ENCODE results near the gene NKPD1.

Gene NKPD1

DNA sequence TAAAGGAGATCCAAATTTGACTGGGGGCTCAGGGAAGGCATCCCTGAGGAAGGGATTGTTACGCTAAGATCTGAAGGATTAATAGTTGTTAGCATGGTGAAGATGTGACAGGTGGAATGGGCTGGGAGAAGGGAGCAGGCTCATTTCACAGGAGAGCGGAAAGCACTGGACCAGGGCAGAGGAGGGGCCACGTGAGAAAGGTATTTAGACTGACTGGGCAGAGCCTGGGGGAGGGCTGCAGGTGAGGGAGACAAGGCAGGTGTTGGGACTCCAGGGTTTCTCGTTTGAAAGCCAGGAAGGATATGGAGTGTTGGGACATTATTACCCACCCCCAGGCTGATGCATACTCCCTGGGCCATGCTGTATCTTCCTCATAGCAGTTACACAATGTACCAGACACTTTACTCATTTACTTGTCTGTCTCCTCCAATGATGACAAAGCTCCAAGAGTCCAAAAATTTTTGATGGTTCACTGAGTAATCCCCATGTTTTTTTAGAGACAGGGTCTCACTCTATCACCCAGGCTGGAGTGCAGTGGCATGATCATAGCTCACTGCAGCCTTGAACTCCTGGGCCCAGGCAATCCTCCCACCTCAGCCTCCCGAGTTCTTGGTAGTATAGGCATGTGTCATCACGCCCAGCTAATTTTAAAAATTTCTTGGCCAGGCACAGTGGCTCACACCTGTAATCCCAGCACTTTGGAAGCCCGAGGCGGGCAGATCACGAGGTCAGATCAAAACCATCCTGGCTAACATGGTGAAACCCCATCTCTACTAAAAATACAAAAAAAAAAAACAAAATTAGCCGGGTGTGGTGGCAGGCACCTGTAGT is 14.9 kb upstream of the NKPD1 start:
- no peak for FAIRE-seq
- DNase-seq (ENCODE audit: extremely low spot score, insufficient read length, low read depth), result no peak

DNA sequence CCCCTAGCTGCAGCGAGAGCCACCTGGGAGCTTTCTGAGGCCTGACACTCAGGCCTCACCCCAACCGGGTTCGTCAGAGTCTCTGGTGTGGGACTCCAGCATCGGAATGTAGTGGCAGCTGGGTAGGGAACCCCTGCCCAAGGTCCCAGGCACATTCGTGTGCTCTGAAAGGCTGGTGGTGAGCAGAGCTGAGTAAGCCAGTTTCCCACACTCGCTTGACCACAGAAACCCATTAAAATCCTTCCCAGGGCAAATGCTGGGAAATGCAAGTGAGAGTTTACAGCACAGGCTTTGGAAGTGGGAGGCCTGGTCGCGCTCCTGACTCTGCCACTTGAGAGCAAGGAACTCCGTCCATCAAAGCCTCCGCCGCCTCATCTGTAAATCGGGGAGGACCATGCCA is 13.0 kb upstream of the NKPD1 start:
- no peak for FAIRE-seq
- DNase-seq (ENCODE audit: extremely low spot score, insufficient read length, low read depth), result no peak

DNA sequence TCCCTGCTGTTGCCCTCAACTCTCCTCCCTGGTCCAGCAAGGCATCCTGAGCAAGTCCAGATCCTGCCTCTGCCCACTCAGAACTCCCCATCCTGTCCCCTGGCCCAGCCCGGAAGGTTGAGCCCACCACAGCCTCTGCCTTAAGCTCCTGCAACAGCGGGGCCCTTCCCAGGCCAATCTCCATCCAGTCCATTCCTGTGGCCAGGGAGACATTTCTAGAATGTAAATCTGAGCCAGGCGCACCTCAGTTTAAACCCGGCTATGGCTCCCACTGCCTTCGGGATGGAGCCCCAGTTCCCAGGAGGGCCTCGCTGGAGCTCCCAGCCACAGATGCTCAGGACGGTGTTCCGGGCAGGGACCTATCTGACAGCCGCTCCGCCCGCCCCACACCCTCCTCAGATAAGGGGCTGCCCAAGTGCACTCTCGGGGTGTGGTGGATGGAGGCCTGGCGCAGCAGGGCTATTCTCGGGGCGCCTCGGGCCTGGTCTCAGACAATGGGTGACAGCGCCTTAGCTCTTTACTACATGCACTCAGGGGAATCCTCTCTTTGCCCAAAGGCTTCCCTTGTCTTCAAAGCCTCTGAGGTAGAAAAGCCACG is 11.9 kb upstream of the NKPD1 start:
- DNase-seq (ENCODE audit: extremely low spot score, insufficient read length, low read depth) (no peak), FAIRE-seq (no peak)

DNA sequence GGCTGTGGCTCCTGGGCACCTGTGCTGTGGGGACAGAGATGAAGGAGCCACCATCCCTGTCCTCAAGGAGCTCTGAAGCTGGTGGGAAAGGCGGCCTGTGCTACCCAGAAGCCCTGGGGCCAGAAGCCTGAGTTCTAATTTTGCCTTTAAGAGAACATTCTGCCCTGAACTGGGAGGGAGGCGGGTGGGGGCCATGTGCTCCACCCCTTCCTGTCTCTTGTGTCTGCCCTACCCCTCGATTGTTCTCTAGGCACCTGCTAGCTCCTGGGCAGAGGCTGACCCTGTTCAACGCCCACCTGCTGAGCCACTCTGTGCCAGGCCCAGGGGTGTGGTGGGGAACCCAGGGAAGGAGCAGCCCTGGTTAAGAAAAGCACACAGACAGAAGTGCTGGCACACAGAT is 11.4 kb upstream of the NKPD1 start:
- DNase-seq (ENCODE audit: extremely low spot score, insufficient read length, low read depth) (no peak), FAIRE-seq (no peak)

DNA sequence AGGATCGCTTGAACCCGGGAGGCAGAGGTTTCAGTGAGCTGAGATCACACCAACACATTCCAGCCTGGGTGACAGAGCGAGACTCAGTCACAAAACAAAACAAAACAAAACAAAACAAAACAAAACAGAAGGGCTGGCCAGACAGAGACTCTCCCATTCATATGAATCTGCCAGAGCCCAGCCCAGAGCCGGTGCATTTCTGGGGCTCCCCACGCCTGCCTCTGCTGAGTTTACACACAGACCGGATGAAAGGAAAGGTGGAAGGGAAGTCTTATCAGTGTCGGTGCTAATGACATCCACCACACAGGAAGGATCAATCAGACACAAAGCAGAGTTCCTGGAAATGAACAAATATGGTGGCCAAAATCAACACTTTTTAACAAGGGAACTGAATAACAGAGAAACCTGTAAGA is 10.4 kb upstream of the NKPD1 start:
- FAIRE-seq, result no peak

DNA sequence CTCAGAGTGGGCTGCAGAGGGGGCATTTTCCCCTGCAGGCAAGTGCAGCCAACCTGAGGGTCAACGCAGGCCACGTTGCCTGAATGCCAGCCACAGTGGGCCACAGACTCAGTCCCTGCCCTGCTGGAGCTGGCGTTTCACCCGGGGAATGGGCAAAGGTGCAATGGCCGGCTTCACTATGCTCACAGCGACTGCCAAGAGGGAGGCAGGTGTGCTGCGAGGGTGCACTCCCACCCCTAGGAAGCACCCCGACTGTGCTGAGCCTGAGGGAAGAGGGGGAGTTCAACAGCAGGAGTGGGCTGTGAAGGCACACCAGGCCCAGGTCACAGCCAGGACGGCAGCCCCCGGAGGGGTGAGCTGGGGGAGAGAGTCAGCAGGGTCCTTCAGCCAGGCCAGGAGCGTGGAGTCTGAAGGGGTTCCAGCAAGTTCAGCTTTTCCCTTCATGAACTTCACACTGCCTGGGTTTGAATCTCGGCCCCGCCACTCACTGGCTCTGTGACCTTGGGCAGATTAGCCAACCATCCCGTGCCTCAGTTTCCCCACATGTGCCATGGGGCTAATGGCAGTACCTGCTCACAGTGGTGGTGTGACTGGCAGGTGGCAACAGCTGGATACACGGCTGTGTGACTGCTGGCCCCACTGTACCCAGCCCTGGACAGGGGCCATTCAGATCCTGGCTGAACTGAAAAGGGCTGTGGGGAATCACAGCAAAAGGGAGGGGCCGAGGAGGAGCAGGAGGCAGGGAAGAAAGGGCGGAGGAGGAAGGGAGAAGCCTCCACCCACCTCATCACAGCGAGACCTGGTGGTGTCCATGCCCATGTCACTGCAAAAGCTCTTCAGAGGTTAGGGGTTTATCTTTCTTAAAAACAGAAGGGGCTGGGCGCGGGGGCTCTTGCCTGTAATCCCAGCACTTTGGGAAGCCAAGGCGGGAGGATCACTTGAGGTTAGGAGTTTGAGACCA is 9.6 kb upstream of the NKPD1 start:
- no peak for FAIRE-seq

More for the DNA sequence above, 10.4 kb upstream of the NKPD1 start:
- no peak for DNase-seq (ENCODE audit: extremely low spot score, insufficient read length, low read depth)

DNA sequence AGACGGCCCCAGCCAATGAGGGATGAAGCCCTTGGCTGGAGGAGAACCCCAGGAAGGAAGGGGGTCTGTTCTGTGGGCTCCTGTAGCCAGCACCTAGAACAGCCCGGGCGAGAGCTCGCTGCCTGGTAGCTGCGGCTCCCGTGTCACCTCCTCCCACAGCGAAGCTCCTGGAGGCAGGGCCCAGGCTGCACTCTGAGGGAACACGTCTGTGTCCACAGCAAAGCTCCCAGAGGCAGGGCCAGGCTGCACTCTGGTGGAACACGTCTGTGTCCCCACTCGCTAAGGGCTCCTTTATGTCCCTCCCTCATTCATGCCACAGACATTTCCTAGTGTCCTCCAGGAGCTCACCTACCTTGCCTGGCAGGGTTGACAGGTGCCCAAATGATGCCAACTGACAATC is 8.8 kb upstream of the NKPD1 start:
- DNase-seq (ENCODE audit: extremely low spot score, insufficient read length, low read depth), result no peak
- no peak for FAIRE-seq

More for the DNA sequence above, 9.6 kb upstream of the NKPD1 start:
- no peak for DNase-seq (ENCODE audit: extremely low spot score, insufficient read length, low read depth)

DNA sequence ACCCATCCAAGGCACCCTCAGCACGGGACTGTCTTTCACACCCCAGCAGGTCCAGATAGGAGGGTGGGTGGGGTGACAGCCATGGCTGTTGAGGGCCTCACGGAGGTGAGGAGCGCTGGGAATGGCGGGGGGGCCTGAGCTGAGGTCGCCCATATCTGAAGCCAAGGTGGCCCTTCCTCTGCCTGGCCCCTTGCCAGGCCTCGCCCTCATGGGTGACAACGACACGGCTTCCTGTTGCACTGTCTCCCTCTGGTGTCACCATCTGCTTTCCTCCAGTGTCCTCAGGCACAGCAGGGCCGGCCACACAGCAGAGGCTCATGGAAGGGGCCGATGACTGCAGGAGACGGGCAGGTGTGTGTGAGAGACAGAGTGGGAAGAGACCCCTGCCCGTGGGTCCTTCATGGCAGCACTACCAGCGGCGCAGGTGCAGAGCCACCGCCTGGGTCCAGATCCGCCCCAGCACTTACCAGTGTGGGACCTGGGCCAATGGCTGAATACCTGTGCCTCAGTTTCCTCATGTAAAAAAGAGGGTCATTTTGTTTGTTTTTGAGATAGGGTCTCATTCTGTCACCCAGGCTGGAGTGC is 8.1 kb upstream of the NKPD1 start:
- FAIRE-seq, result no peak
- no peak for DNase-seq (ENCODE audit: extremely low spot score, insufficient read length, low read depth)

DNA sequence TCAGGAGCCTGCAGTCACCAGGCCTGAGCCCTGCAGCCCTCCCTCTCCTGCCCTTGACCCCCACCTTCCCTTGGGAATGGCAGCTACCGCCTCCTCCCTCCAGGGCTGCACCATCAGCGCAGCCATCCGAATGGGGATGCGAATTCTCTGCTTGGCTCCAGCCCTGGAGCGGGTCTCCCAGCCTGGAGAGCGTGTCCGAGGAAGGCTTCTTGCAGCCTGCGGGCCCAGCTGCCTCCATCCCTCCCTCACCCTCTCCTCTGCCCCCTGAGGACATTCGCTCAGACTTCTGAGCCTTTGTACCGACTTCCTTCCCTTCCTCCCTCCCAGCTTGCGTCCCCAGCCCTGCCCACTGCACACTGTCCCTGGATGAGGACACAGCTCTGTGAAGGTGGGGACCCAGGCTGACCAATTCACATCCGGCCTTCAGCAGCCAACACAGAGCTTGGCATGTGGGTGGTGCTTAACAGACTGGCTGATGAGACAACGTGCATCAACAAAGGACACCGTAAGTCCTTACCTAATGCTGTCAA is 6.0 kb upstream of the NKPD1 start:
- FAIRE-seq, result no peak
- no peak for DNase-seq (ENCODE audit: extremely low spot score, insufficient read length, low read depth)

DNA sequence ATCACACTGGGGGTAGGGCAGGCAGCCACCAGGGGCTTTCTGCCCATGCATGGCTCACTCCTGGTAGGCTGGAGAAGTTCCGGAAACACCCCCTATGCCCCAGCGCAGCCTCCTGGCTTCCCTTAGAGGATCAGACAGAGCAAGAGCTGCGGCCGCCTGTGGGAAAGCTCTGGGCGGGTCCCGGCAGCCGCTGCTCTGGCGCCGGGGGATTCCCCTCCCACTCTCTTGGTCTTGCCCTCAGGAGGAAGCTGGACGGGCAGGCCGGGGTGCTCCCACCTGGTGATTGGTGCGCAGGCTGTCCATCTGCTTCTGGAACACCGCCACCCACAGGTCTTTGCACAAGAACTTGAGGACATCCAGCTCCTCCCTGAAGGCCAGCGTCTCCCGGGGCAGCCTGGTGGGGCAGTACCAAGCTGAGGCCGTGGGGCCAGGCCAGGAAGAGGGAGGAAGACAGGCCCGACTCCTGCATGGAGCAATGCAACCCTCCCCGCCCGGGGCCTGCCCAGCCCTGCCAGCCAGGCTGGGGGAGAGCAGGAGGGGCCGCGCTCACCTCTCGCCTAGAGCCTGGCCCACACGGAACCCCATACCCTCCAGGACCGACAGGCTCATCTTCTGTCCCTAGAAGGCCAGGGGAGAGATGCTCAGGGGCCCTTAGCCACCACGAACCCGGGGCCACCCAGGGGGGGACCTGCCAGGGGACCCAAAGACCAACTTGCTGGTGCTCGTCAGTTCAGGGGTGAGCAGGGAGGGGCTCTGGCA is 4.0 kb upstream of the NKPD1 start:
- DNase-seq (ENCODE audit: extremely low spot score, insufficient read length, low read depth), result peak; percentile 62
- FAIRE-seq, result peak; percentile 92

DNA sequence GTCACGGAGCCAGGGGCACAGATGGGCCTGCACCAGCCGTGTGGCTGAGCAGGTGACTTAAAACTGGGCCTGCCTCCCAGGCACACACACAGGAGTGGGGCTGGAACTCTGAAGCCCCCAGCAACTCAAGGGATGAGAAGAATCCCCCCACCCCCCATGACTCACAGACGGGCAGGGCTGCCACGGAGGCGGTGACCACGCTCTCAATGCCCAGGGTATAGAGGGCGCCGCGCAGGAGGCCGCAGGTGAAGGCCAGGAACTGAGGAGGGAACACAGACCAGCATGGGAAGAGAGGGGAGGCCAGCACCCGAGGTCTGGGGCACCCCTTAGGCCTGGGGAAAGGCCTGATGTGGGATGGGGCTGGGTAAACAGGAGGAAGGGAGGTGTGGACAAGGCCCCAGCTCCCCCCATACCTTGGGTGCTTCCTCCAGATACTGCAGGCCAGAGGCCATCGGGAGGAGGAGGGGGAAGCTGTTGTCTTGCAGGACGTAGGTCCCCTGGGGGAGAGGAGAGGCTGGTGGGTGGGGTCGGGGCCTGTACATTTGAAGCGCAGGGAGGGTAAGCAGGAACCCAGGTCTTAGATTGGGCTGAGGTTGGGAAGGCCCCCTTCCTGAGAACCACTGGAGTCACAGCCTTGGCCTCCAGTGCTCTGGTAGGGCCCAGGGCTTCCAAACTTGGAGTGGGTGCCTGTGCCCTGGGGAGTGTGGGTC is 3.1 kb upstream of the NKPD1 start:
- no peak for FAIRE-seq

DNA sequence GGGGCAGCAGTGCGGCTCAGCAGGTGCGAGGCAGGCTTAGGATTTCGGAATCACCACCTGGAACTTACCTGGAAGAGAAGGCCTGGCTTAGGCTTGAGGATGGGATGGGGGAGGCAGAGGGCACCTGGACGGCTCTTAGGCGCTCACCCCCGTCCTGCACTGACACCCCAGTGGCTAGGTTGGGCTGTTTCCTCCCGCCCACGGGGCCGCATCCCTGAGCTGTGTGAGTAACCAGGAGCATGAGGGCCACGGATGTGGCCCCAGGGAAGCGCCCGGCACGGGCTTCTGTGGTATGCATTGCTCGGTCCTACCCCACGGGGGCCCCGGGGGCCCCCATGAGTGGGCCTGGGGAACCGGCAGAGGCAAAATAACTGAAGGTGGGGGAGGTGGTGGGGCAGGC is 2.4 kb upstream of the NKPD1 start:
- FAIRE-seq (no peak), DNase-seq (ENCODE audit: extremely low spot score, insufficient read length, low read depth) (no peak)

More for the DNA sequence above, 3.1 kb upstream of the NKPD1 start:
- no peak for DNase-seq (ENCODE audit: extremely low spot score, insufficient read length, low read depth)

DNA sequence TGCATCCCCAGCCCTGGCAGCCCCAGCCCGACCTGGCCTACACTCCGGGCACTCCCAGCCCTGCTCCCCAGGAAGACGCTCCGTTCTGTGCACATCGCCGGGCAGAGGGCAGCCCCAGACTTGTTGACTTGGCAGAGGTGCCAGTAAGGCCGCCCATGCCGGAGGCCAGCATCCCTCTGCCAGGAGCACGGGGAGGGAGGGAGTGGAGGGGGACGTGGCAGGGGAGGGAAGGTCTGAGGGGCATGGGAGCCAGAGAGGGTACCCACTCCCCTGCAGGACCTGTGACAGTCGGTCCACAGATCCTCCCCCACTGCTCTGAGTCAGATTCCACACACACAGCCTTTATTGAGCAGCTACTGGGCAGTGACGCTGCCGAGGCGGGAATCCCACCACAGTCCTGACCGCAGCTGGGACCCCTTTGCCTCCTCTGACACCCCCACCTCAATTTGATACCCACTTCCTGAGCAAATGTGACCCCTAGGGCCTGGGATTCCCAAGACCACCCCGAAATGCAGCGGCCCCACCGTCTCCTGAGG is 1.9 kb upstream of the NKPD1 start:
- DNase-seq (ENCODE audit: extremely low spot score, insufficient read length, low read depth), result no peak
- FAIRE-seq, result no peak

DNA sequence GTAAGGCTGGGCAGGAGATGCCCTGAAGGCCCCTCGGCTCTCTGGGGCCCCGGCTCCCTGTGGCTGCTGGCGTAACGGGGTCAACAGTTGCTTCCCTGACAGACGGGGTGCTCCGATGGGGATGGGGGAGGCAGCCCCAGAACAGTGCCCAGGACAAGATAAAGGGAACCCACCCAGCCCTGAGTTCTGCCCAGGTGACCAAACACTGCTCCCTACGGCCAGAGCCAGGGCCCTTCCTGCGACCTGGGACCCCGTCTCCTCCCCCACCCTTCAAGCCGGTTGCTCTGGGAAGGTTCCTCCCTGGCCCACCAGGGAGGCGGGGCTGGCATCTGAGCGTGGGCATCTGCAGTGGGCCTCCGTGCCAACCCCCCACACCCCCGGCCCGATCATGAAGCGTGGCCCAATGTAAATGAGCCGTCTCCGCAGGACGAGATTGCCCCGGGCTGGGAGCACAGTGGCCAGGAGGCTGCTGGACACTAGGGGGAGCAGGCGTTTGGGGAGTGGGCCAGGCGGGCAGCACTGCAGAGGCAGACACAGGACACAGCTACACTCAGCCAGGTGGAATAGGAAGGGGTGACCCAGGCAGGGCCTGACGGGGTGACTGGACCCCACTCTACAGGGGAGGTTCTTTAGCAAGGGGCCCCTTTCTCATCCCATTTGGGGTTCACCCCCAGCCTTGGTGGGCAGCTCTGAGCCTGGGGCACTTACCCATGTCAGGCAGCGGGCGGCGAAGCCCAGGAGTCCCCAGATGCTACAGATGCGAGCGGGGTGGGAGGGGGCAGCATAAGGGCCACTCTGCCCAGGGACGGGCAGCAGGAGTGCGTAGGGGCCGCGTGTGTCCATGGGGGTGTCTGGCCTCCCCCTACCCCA is 1.2 kb upstream of the NKPD1 start:
- FAIRE-seq (no peak), DNase-seq (ENCODE audit: extremely low spot score, insufficient read length, low read depth) (no peak)

DNA sequence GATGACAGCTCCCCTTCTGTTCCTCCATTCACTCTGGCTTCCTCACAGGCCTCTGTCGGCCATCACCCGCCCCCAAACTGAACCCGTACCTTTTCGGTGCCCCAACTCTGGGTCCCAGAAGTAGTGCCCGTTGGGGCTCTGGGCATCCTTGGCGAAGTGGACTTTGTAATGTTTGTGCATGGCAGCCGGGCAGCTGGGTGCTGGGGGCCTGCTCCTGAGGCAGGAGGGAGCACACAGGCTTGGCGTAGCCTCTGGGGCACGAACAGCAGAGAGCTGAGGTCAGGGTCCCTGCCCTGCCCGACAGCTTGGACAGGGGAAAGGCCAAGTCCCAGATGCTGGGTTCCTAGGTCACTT is 834 bp downstream of the NKPD1 start:
- FAIRE-seq, result no peak
- no peak for DNase-seq (ENCODE audit: extremely low spot score, insufficient read length, low read depth)

DNA sequence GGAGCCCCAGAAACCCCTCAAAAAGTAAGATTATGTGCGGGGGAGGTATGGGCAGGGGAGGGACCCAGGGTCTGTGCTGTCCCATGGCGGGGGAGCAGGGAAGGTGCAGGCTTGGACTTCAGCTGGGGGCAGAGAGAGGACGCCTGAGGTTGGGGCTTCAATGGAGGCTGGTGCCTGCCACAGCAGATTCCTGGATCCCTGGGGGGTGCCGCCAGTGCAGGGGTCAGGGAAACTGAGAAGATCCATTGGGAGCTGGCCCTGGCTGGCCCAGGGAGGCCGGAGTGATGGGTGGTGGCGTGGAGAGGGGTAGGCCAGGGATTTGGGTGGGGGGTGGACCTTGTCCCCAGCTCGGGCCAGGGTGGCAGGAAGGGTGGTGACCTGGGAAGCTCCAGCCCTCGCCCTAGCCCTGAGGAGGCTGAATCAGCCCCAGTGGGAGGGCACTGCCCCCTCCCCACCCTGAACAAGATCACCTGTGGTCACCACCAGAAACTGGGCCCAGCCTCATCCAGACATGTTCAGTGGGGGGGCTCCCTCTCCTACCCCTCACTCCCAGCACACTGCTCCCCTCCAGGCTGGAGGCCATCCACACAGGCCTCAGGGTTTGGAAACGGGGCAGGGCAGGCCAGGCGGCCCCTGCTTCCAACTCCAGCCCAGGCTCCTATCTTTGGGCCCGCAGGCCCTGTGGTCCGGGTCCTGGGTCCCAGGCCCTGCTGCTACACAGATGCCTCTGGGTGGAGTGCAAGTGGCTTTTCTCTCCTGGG is 1.4 kb downstream of the NKPD1 start:
- FAIRE-seq (no peak), DNase-seq (ENCODE audit: extremely low spot score, insufficient read length, low read depth) (no peak)
